GM23338 (cell line): ENCODE measurements around the gene OR1E2. TPM values are rescaled to one million over a fixed set of nuclear protein-coding genes. Genes with fewer than 3 reads are reported as not detected.

ENCODE experiments used
- ATAC-seq: fragments of 200-7000 bp; cut with Tn5 transposase; 3 replicates; pipeline ENCODE4 v1.9.1; 2020
- DNase-seq: peaks from one replicate; pipeline ENCODE4 v3.0.0-alpha.2; 2015; ENCODE audit warnings: low spot score
- H2AFZ ChIP-seq: fragments of 200-600 bp; sonication (generic); 2 replicates; pipeline ENCODE4 v1.8.0; 2016; ENCODE audit warnings: antibody characterized with exemption, mild to moderate bottlenecking, moderate library complexity
- H3F3A ChIP-seq: fragments of 200-600 bp; sonication (generic); replicated peaks from 2 replicates; pipeline ENCODE4 v1.8.0; 2017; ENCODE audit warnings: antibody characterized with exemption, mixed run types, low read depth
- H3K27ac ChIP-seq: fragments of 200-600 bp; sonication (generic); 2 replicates; pipeline ENCODE4 v1.6.1; 2016; ENCODE audit warnings: low read depth
- H3K27me3 ChIP-seq: fragments of 200-600 bp; sonication (generic); 2 replicates; pipeline ENCODE4 v1.8.0; 2016; ENCODE audit warnings: mild to moderate bottlenecking, mixed run types, moderate library complexity; ENCODE audit not compliant: insufficient read depth
- H3K36me3 ChIP-seq: fragments of 200-600 bp; sonication (generic); 2 replicates; pipeline ENCODE4 v1.8.0; 2016; ENCODE audit warnings: mild to moderate bottlenecking; ENCODE audit not compliant: insufficient read depth
- H3K4me1 ChIP-seq: fragments of 200-600 bp; sonication (generic); 2 replicates; pipeline ENCODE4 v1.8.0; 2016; ENCODE audit warnings: mild to moderate bottlenecking, moderate library complexity; ENCODE audit not compliant: insufficient read depth
- H3K4me2 ChIP-seq: fragments of 200-600 bp; sonication (generic); 2 replicates; pipeline ENCODE4 v1.7.1; 2017; ENCODE audit warnings: mixed run types
- H3K4me3 ChIP-seq: fragments of 200-600 bp; sonication (generic); 2 replicates; pipeline ENCODE4 v1.6.1; 2016; ENCODE audit warnings: mixed run types
- H3K79me2 ChIP-seq: fragments of 200-600 bp; sonication (generic); replicated peaks from 2 replicates; pipeline ENCODE4 v1.8.0; 2017; ENCODE audit warnings: mild to moderate bottlenecking; ENCODE audit not compliant: insufficient read depth
- H3K9me2 ChIP-seq: fragments of 200-600 bp; sonication (generic); 2 replicates; pipeline ENCODE4 v1.8.0; 2017; ENCODE audit not compliant: insufficient read depth
- H4K20me1 ChIP-seq: fragments of 200-600 bp; sonication (generic); replicated peaks from 2 replicates; pipeline ENCODE4 v1.8.0; 2017; ENCODE audit warnings: mild to moderate bottlenecking; ENCODE audit not compliant: insufficient read depth
- H3K27ac Mint-ChIP-seq: 2 replicates; pipeline ENCODE4 v1.8.0; 2020; ENCODE audit warnings: inconsistent platforms, mild to moderate bottlenecking, moderate library complexity, mixed read lengths
- H3K27me3 Mint-ChIP-seq: 3 replicates; pipeline ENCODE4 v1.8.0; 2022; ENCODE audit warnings: low read depth, mild to moderate bottlenecking, moderate library complexity, mixed read lengths, inconsistent platforms; ENCODE audit not compliant: insufficient read depth, poor library complexity
- H3K36me3 Mint-ChIP-seq: 3 replicates; pipeline ENCODE4 v1.8.0; 2021; ENCODE audit warnings: low read depth, mild to moderate bottlenecking, inconsistent platforms, moderate library complexity, mixed read lengths
- H3K4me1 Mint-ChIP-seq: 3 replicates; pipeline ENCODE4 v1.8.0; 2020; ENCODE audit warnings: mild to moderate bottlenecking, inconsistent platforms, mixed read lengths
- H3K4me3 Mint-ChIP-seq: 3 replicates; pipeline ENCODE4 v1.8.0; 2021; ENCODE audit warnings: moderate library complexity, mild to moderate bottlenecking, inconsistent platforms, mixed read lengths
- H3K9me3 Mint-ChIP-seq: 3 replicates; pipeline ENCODE4 v1.8.0; 2020; ENCODE audit warnings: moderate library complexity, mild to moderate bottlenecking, inconsistent platforms, mixed read lengths
- CREB1 ChIP-seq: fragments of 250-450 bp; sonication (Bioruptor Pico); IDR thresholded peaks from 2 replicates; pipeline ENCODE4 v1.5.0; 2020; ENCODE audit warnings: low read depth, mild to moderate bottlenecking, moderate library complexity
- EZH2phosphoT487 ChIP-seq: fragments of 200-600 bp; sonication (generic); IDR thresholded peaks from one replicate; pipeline ENCODE4 v1.8.1; 2018; ENCODE audit warnings: antibody characterized with exemption; ENCODE audit not compliant: unreplicated experiment
- JUNB ChIP-seq: IDR thresholded peaks from one replicate; pipeline ENCODE4 v1.6.1; 2016; ENCODE audit warnings: antibody characterized with exemption; ENCODE audit not compliant: unreplicated experiment
- NANOG ChIP-seq: IDR thresholded peaks from 2 replicates; pipeline ENCODE4 v1.6.1; 2016; ENCODE audit warnings: antibody characterized with exemption, borderline replicate concordance
- POLR2AphosphoS5 ChIP-seq: IDR thresholded peaks from 2 replicates; pipeline ENCODE4 v1.6.1; 2016; ENCODE audit warnings: antibody characterized with exemption, low read depth
- STAT1 ChIP-seq: IDR thresholded peaks from one replicate; pipeline ENCODE4 v1.6.1; 2016; ENCODE audit warnings: antibody characterized with exemption; ENCODE audit not compliant: unreplicated experiment
- ZNF114 ChIP-seq: fragments of 250-450 bp; sonication (Bioruptor Pico); IDR thresholded peaks from 2 replicates; pipeline ENCODE4 v1.5.0; 2020; ENCODE audit warnings: mild to moderate bottlenecking, moderate library complexity
- ZNF331 ChIP-seq: fragments of 250-450 bp; sonication (Bioruptor Pico); IDR thresholded peaks from 2 replicates; pipeline ENCODE4 v1.5.0; 2020; ENCODE audit warnings: low read depth, mild to moderate bottlenecking, moderate library complexity
- polyA plus RNA-seq: library from polyadenylated mRNA; unstranded; fragments of >200 nt; fragmentation: Nextera tagmentation; extraction: Ambion mirVana; gene quantifications from 2 replicates; pipeline ENCODE4 v1.2.1, GENCODE V29; 2016
- total RNA-seq: library from RNA; depleted of rRNA; stranded (reverse); fragments of >200 nt; shearing (Covaris generic); gene quantifications from 2 replicates; pipeline ENCODE4 v1.2.3, GENCODE V29; 2014
- TF ChIP-seq, protein P1 (sequence below): fragments of 250-450 bp; sonication (Bioruptor Pico); IDR thresholded peaks from 2 replicates; pipeline ENCODE4 v1.5.0; 2020; ENCODE audit warnings: mild to moderate bottlenecking, moderate library complexity
- TF ChIP-seq, protein P2 (sequence below): IDR thresholded peaks from one replicate; pipeline ENCODE4 v1.6.1; 2018; ENCODE audit warnings: antibody characterized with exemption; ENCODE audit not compliant: unreplicated experiment
- TF ChIP-seq, protein P3 (sequence below), 2 experiments: fragments of 200-600 bp in 1 of 2; sonication (generic) in 1 of 2; conservative IDR thresholded peaks; 2 replicates each; pipeline versions ENCODE4 v1.5.1 to v1.6.1; 2016 to 2017; ENCODE audit warnings: antibody characterized with exemption in 2 of 2, low read depth in 2 of 2, mild to moderate bottlenecking in 2 of 2, moderate library complexity in 1 of 2

OR1E2 gene
- total and polyA plus RNA-seq, 2 experiments from 2014 or later: not detected

DNA sequence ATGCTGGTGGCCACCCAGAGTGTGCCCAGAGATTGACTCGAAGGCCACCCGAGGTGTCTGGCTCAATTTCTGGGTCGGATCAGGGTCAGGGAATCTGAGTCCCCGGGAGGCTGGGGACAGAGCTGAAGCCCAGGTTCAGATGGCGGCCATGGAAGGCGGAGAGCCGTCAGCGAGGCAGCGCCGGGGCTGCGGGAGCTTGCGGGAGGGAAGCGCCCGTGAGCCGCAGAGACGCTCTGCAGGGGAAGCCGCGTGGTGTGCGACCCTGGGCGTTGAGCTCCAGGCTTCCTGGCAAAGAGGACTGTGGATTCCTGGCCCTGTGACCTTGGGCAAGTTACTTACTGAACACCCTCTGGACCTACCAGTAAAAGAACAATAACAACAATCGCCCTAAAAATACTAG lies 38.5 kb upstream of the OR1E2 start:
- Mint-ChIP-seq H3K4me1 (peaks cover 14% of the 10 kb centered on the region; the same call in 2 of the 3 replicates), H3K4me3 (no peak overlapping the region), H3K9me3 (no peaks in the 10 kb centered on the region; the same call in 2 of the 3 replicates), H3K27me3 (peaks cover 1% of the 10 kb centered on the region), H3K27ac (no peak overlapping the region), H3K36me3 (no peaks in the 10 kb centered on the region)
- H3K9me2 ChIP-seq: no peaks in the 10 kb centered on the region
- H3K79me2 ChIP-seq: no peaks in the 10 kb centered on the region
- H2AFZ ChIP-seq: peak overlapping the region; percentile 93; the same call in 1 of the 2 replicates
- no peaks in the 10 kb centered on the region for H3K27me3 ChIP-seq
- no peak overlapping the region for H3K4me2 ChIP-seq
- no peaks in the 10 kb centered on the region for H3F3A ChIP-seq
- peaks cover 10% of the 10 kb centered on the region for H3K4me1 ChIP-seq
- no peak overlapping the region for H3K4me3 ChIP-seq
- H3K27ac ChIP-seq: no peak overlapping the region
- peak; percentile 26; the same call in 1 of the 3 replicates for ATAC-seq
- TF ChIP-seq STAT1 (no peak), CREB1 (CRISPR knock-in tag) (no peak), ZNF331 (CRISPR knock-in tag) (no peak), POLR2AphosphoS5 (no peak), NANOG (no peak), ZNF114 (no peak), JUNB (no peak), EZH2phosphoT487 (no peak)
- TF ChIP-seq, protein P1, sequence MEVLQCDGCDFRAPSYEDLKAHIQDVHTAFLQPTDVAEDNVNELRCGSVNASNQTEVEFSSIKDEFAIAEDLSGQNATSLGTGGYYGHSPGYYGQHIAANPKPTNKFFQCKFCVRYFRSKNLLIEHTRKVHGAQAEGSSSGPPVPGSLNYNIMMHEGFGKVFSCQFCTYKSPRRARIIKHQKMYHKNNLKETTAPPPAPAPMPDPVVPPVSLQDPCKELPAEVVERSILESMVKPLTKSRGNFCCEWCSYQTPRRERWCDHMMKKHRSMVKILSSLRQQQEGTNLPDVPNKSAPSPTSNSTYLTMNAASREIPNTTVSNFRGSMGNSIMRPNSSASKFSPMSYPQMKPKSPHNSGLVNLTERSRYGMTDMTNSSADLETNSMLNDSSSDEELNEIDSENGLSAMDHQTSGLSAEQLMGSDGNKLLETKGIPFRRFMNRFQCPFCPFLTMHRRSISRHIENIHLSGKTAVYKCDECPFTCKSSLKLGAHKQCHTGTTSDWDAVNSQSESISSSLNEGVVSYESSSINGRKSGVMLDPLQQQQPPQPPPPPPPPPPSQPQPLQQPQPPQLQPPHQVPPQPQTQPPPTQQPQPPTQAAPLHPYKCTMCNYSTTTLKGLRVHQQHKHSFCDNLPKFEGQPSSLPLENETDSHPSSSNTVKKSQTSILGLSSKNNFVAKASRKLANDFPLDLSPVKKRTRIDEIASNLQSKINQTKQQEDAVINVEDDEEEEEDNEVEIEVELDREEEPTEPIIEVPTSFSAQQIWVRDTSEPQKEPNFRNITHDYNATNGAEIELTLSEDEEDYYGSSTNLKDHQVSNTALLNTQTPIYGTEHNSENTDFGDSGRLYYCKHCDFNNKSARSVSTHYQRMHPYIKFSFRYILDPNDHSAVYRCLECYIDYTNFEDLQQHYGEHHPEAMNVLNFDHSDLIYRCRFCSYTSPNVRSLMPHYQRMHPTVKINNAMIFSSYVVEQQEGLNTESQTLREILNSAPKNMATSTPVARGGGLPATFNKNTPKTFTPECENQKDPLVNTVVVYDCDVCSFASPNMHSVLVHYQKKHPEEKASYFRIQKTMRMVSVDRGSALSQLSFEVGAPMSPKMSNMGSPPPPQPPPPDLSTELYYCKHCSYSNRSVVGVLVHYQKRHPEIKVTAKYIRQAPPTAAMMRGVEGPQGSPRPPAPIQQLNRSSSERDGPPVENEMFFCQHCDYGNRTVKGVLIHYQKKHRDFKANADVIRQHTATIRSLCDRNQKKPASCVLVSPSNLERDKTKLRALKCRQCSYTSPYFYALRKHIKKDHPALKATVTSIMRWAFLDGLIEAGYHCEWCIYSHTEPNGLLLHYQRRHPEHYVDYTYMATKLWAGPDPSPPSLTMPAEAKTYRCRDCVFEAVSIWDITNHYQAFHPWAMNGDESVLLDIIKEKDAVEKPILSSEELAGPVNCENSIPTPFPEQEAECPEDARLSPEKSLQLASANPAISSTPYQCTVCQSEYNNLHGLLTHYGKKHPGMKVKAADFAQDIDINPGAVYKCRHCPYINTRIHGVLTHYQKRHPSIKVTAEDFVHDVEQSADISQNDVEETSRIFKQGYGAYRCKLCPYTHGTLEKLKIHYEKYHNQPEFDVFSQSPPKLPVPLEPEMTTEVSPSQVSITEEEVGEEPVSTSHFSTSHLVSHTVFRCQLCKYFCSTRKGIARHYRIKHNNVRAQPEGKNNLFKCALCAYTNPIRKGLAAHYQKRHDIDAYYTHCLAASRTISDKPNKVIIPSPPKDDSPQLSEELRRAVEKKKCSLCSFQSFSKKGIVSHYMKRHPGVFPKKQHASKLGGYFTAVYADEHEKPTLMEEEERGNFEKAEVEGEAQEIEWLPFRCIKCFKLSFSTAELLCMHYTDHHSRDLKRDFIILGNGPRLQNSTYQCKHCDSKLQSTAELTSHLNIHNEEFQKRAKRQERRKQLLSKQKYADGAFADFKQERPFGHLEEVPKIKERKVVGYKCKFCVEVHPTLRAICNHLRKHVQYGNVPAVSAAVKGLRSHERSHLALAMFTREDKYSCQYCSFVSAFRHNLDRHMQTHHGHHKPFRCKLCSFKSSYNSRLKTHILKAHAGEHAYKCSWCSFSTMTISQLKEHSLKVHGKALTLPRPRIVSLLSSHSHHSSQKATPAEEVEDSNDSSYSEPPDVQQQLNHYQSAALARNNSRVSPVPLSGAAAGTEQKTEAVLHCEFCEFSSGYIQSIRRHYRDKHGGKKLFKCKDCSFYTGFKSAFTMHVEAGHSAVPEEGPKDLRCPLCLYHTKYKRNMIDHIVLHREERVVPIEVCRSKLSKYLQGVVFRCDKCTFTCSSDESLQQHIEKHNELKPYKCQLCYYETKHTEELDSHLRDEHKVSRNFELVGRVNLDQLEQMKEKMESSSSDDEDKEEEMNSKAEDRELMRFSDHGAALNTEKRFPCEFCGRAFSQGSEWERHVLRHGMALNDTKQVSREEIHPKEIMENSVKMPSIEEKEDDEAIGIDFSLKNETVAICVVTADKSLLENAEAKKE: no peak
- TF ChIP-seq, protein P2, sequence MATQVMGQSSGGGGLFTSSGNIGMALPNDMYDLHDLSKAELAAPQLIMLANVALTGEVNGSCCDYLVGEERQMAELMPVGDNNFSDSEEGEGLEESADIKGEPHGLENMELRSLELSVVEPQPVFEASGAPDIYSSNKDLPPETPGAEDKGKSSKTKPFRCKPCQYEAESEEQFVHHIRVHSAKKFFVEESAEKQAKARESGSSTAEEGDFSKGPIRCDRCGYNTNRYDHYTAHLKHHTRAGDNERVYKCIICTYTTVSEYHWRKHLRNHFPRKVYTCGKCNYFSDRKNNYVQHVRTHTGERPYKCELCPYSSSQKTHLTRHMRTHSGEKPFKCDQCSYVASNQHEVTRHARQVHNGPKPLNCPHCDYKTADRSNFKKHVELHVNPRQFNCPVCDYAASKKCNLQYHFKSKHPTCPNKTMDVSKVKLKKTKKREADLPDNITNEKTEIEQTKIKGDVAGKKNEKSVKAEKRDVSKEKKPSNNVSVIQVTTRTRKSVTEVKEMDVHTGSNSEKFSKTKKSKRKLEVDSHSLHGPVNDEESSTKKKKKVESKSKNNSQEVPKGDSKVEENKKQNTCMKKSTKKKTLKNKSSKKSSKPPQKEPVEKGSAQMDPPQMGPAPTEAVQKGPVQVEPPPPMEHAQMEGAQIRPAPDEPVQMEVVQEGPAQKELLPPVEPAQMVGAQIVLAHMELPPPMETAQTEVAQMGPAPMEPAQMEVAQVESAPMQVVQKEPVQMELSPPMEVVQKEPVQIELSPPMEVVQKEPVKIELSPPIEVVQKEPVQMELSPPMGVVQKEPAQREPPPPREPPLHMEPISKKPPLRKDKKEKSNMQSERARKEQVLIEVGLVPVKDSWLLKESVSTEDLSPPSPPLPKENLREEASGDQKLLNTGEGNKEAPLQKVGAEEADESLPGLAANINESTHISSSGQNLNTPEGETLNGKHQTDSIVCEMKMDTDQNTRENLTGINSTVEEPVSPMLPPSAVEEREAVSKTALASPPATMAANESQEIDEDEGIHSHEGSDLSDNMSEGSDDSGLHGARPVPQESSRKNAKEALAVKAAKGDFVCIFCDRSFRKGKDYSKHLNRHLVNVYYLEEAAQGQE: no peak
- TF ChIP-seq, protein P3, sequence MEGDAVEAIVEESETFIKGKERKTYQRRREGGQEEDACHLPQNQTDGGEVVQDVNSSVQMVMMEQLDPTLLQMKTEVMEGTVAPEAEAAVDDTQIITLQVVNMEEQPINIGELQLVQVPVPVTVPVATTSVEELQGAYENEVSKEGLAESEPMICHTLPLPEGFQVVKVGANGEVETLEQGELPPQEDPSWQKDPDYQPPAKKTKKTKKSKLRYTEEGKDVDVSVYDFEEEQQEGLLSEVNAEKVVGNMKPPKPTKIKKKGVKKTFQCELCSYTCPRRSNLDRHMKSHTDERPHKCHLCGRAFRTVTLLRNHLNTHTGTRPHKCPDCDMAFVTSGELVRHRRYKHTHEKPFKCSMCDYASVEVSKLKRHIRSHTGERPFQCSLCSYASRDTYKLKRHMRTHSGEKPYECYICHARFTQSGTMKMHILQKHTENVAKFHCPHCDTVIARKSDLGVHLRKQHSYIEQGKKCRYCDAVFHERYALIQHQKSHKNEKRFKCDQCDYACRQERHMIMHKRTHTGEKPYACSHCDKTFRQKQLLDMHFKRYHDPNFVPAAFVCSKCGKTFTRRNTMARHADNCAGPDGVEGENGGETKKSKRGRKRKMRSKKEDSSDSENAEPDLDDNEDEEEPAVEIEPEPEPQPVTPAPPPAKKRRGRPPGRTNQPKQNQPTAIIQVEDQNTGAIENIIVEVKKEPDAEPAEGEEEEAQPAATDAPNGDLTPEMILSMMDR (conservative IDR thresholded peaks at IDR 0.05; ENCODE audit: low read depth in 2 of 2): no peak
- H4K20me1 ChIP-seq: no peaks in the 10 kb centered on the region
- no peaks in the 10 kb centered on the region for H3K36me3 ChIP-seq
- DNase-seq: no peak
